HG02981 (cell line): Measurements from ENCODE around the gene GCNT1.
"Not testable (repeated sequence)": the region's sequence is repeated elsewhere in the genome, so short reads cannot be mapped to it uniquely, and the experiment has no call there.

Experiments
- ATAC-seq: cut with Tn5 transposase; IDR thresholded peaks from one replicate; pipeline ENCODE4 v1.9.1; 2021; ENCODE audit warnings: mild to moderate bottlenecking, moderate library complexity; ENCODE audit not compliant: unreplicated experiment

GCNT1 gene

DNA sequence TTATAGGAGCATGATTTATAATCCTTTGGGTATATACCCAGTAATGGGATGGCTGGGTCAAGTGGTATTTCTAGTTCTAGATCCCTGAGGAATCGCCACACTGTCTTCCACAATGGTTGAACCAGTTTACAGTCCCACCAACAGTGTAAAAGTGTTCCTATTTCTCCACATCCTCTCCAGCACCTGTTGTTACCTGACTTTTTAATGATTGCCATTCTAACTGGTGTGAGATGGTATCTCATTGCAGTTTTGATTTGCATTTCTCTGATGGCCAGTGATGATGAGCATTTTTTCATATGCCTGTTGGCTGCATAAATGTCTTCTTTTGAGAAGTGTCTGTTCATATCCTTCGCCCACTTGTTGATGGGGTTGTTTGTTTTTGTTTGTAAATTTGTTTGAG lies 20.4 kb downstream of the GCNT1 start:
- not testable (repeated sequence) for ATAC-seq

DNA sequence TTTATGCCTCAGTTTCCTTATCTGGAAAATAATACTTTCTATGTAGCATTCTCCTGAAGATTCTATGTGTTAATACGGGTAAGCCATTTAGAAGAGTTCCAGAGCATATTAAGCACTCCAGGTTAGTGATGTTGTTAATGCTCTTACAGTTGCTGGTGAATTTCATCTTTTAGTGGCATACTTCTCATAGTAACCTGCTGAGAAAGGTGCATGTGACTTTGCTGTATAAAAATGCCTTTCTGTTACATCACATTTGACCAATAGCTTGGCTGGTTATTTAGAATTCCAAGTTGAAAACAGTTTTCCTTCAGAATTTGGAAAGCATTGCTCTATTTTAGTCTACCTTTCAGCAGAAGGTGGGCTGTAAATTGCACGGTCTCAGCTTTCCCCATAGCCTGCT lies 27.2 kb downstream of the GCNT1 start:
- no peak for ATAC-seq

DNA sequence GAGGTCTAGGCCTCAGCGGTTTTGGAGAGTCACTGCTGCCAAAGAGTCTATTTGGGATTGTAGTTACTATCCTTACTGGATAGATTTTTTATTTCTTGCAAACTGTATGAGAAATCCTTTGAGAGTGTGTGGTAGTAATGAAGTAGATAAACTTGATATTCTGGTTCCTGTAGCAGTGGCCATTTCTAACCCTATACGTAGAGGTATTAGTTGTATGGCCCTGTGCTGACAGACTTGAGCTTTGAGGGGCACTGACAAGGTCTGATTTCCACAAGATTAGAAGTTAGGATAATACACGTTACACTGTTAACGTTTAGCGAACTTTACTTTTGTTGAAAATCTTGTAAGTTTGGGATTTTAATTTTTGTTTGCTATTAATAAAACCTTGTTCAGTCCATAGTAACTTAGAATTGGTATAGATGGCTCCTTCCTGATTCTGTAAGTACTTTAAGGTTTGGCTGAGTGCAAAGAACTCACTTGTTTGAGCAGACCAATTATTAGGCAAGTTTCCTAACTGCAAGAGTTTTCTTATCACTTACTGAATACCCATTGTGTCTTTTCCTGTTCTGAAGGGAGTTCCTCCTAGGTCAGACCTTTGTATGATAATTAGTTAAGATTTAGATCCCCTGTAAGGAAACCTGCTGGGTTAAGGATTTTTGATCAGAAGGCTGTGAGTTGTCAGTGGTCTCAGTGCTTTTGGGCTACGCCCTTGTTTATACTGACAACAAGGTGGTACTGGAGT lies 31.4 kb downstream of the GCNT1 start:
- no peak for ATAC-seq

DNA sequence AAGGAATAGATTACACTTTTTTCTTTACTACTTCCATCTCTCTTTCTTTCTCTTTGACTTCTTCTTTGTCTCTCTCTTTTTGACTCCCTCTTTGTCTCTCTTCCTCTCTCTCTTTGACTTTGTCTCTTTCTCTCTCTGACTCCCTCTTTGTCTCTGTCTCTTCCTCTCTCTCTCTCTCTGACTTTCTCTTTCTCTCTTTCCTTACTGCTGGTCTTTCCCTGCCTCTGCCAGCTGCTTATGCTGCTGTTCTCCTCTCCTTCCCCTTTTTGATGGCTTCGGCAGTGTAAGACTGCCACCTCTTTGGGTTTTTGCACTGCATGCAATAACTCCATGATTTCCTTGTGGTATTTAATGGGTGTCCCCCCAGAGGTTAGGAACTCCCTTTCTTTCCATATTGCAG lies 32.1 kb downstream of the GCNT1 start:
- not testable (repeated sequence) for ATAC-seq

DNA sequence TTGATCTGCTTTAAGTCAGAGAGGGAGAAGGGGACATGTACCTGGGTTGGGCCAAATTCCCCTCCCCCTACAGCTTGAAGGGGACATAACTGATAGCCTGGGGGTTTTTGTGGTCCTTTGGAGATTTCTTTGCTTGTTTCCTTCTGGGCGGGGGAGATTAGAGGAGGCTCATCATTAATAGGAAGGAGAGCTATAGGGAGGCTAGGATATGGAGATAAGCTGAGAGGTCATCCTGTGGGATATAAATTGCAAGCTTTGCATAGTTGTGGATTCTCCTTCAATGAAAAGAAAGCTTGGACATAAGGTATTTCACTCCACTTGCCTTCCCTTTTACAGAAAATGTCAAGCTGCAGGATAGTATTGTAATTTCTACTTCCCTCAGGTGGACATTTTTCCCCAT lies 34.5 kb downstream of the GCNT1 start:
- not testable (repeated sequence) for ATAC-seq

DNA sequence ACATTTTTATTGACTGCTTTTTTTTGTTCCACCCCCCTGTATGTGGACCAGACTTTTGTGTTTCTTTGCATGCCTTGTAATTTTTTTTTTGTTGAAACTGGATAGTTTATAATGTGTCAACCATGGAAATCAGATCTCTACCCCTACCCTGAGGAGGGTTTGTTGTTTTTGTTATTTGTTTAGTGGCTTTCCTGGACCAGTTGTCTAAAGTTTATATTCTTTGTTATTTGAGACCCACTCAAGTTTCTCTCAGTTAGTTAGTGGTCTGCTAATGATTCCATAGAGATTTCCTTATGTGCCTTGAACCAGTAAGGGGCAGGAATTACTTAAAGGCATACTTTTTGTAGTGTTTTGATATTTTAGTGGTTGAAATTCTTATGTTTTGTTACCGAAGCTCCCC lies 41.1 kb downstream of the GCNT1 start:
- no peak for ATAC-seq

DNA sequence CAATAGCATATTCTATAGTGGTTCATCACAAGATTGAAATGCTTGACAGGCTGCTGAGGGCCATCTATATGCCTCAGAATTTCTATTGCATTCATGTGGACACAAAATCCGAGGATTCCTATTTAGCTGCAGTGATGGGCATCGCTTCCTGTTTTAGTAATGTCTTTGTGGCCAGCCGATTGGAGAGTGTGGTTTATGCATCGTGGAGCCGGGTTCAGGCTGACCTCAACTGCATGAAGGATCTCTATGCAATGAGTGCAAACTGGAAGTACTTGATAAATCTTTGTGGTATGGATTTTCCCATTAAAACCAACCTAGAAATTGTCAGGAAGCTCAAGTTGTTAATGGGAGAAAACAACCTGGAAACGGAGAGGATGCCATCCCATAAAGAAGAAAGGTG lies 43.8 kb downstream of the GCNT1 start:
- ATAC-seq: no peak

DNA sequence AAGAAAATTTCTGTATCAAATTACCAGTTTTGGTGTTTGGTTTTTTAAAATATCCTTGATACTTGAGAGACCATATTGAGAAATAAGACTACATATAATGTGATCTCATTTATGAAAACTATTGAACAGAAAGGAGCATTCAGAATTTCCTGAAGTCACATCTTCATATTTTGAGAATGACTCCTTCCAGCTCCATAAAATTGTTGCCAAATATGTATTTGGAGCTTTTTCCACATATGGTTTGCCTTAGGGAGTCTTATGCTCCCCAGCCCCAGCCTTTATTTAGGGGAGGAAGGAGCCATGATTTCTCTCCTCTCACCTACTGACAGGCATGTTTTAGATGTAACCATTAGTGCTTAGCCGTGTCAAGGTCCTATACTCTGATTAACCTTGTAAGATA lies 51.1 kb downstream of the GCNT1 start:
- ATAC-seq: no peak

DNA sequence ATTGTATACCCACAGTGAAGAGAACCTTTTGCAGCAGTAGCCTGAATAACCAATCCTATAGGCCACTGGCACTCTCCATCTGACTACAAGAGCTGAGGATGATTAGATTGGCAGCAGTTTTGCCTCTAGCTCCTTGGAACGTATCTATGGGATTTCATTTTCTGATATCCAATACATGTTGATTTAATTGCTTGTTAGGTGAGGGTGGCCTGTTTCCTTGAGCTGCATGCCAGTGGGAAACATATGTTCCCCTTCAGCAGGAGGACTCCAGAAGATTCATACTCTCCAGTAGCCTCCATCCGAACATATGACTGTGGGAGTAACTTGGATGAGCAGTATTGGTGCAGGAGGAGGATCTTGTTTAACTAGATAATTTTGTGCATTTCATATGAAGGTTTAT lies 51.5 kb downstream of the GCNT1 start:
- no peak for ATAC-seq

DNA sequence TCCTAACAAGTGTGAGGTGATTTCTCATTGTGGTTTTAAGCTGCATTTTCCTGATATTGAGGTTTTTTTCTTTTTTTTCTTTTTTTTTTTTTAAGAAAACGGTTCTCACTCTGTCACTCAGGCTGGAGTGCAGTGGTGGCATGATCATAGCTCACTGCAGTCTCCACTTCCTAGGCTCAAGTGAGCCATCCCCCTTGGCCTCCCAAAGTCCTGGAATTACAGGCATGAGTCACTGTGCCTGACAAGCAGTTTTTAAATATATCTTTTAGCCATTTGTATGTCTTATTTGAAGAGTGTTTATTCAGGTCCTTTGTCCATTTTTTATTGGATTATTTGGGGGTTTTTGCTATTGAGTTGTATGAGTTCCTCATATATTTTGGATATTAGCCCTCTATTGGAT lies 53.8 kb downstream of the GCNT1 start:
- ATAC-seq: no peak

DNA sequence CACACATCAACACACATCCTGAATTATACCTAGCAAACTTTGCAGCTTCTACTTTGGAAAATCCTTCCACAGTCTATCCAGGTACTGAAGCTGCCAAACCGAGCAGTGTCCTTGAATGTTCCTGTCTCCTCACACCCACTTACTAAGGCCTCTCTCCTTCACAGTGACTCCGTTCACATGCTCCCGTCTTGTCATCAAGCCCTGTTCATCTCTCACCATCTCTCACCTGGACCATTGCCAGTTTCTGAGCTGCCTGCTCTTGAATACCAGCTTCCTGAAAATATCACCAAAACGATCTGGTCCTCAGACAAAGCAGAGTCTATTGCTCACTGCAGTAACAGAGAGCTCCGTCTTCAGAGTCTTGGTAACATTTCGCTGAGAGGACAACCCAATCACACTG lies 57.4 kb downstream of the GCNT1 start:
- no peak for ATAC-seq

DNA sequence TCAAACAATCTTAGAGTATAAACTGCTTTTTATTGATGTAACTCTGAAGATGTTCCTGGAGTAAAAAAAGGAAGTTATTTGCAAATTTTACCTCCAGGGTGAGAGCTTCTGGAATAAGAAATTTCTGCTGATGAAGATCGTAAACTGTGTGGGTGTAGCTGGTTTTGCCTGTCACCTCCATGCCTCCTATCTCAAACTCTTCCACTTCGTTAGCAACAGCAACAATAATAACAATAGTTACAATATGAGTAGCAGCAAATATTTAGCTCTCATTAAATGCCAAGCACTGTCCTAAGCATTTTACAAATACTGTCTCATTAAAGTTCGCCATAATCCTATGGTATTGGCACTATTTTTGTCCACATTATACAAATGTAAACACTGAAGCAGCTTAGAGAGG lies 57.9 kb downstream of the GCNT1 start:
- ATAC-seq: no peak

DNA sequence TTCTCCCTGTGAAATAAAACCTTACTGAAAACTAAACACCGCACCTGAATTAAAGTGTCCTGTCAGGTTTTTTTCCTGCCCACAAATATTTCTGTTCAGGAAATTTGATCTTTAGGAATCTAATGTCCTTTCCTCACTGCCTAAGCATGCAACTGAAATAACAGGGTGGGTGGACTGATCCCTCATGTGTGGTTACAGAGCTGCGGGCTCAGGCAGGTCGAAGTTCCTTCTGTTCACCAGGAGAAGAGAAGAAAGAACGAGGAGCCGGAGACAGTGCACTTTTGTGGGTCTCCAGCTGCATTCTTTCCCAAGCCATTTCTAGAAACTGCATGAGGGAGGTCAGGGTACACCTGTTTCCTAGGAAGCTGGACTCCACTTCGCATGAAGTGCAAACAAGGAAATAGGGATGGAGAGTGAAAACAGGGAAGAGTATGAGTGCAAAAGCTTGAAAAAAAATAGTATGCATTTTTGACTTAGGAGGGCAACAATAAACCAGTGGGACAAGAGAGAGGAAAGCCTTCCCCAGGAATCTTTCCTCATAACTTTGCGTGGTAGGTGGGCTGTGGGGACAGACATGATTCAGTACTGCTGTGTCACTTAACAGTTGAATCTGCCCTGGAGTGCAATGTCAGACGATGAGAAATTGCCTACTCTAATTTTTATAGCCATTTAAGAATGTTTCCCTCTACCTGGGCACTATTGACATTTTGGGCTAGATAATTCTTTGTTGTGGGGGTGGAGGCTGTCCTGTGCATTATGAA lies 60.3 kb downstream of the GCNT1 start:
- no peak for ATAC-seq

DNA sequence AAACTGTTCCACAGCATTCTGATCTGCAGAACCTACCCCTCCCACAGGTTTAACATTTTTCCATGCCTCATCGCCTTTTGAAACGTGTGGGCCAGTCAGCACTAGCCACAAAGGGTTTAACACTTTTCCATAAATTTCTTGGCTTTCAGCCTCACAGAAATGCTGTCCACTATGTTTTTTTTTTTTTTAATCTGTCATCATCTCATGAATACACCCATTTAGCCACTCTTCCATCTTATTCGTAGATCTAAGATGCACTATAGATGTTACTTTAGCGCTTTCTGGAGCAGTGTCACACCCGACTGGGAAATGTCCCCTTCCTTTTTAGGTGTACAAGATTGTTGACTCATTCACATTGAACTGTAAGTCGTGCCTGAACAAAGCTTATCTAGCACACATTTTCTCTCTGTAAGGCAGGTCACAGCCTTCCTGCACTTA lies 62.3 kb downstream of the GCNT1 start:
- no peak for ATAC-seq

DNA sequence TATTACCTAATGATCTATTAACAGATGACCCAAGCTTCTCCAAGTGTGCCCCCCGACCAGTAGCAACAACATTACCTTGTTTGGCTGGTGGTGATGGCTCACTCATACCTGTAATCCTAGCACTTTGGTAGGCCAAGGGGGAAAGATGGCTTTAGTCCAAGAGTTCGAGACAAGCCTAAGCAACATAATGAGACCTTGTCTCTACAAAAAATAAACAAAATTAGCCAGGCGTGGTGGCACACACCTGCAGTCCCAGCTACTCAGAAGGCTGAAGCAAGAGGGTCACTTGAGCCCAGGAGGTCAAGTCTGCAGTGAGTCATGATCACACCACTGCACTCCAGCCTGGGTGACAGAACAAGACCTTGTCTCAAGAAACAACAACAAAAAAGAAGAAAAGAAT lies 62.9 kb downstream of the GCNT1 start:
- no peak for ATAC-seq

DNA sequence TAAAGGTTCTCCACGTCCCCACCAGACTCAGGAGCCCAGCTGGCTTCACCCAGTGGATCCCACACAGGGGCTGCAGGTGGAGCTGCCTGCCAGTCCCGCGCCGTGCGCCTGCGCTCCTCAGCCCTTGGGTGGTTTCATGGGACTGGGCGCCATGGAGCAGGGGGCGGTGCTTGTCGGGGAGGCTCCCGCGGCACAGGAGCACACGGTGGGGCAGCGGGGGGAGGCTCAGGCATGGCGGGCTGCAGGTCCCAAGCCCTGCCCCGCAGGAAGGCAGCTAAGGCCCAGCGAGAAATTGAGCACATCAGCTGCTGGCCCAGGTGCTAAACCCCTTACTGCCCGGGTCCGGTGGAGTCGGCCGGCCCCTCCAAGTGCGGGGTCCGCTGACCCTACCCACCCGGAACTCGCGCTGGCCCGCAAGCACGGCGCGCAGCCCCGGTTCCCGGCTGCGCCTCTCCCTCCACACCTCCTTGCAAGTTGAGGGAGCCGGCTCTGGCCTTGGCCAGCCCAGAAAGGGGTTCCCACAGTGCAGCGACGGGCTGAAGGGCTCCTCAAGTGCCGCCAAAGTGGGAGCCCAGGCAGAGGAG lies 64.7 kb downstream of the GCNT1 start:
- not testable (repeated sequence) for ATAC-seq

DNA sequence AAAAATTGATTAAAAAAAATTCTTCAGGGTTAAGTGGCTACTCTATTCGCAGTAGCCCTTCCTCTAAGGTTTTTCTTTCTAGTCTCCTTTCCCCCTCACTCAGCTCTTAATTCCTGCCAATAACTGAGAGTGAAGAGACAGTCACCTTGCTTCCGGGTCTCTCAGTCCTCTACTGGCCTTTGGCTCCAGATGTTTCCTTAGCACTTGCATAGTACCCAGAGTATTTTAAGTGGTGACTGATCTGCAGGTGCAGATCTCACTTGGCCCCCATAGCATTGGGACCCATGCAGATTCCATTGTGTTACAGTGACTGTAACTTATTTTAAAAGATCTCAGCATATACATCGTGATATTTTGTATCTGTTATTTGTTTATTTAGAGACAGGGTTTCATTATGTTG lies 66.2 kb downstream of the GCNT1 start:
- ATAC-seq: no peak

DNA sequence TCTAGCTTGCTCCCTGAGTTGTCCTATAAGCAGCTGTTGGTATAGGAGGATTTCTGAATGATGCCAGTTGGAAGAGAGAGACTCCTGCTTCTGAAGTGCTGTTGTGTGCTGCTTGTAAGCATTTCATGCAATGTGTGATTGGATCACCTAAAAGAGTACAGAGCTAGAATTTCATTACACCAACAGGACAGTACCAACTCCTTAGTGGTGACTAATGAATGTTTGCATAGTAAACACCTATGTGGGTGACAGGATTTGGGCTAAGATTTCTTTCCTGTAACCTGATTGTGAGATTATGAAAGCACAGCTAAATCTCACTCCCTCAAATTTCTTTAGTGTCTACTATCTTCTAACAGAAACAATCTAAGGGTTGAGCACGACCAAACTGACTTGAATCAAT lies 67.0 kb downstream of the GCNT1 start:
- no peak for ATAC-seq

DNA sequence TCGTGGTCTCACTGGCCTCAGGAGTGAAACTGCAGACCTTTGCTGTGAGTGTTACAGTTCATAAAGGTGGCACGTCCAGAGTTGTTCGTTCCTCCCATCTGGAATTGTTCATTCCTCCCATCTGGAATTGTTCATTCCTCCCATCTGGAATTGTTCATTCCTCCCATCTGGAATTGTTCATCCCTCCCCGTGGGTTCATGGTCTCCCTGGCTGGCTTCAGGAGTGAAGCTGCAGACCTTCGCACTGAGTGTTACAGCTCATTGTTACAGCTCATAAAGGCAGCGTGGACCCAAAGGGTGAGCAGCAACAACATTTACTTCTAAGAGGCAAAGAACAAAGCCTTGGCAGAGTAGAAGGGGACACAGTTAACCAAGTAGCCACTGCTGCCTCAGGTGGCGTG lies 69.1 kb downstream of the GCNT1 start:
- ATAC-seq: no peak

DNA sequence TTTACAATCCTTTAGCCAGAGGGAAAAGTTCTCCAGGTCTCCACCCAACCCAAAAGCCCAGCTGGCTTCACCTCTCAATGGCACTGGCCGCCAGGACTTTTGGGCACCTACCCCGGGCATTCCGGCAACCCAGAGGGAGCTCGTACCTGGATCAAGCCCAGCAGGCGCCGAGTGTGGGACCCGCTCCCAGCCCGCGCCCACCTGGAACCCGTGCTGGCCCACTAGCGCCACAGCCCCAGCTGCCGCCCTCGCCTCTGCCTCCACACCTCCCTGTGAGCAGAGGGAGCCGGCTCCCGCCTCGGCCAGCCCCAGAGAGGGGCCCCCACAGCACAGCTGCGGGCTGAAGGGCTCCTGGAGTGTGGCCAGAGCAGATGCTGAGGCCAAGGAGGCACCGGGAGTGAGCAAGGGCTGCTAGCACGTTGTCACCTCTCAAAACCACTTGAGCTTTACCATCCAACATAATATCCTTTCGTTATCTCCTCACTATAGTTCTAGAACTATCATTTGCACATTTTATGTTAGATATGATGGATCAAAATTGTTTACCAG lies 69.7 kb downstream of the GCNT1 start:
- no peak for ATAC-seq

DNA sequence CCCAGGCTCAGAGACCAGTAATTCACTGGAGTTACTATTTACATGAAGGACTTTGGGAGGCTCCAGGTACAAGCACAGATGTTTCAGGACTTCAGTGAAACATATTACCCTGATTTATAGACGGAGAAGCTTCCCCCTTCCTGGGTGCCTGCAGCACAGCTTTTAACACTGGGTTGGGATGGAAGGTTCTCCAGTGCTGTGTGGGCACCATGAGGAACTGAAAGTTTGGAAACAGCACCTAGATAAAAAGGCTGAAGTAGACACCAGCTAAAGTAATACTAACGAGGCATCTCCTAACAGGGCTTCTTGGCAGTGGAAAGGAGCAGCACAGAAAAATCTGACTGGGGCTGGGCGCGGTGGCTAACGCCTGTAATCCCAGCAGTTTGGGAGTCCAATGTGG lies 70.7 kb downstream of the GCNT1 start:
- ATAC-seq: no peak
